Right ventricle myocardium superior (tissue), 1 donor: Measurements from ENCODE around the gene GSTM5. TPM values are rescaled to one million over a fixed set of nuclear protein-coding genes. Genes with fewer than 3 reads are reported as not detected.
"Not testable (repeated sequence)": the region's sequence is repeated elsewhere in the genome, so short reads cannot be mapped to it uniquely, and the experiment has no call there.

ENCODE experiments used
- ATAC-seq: fragments of 200-7000 bp; cut with Tn5 transposase; one replicate; pipeline ENCODE4 v1.9.1; 2020; ENCODE audit warnings: mild to moderate bottlenecking; ENCODE audit not compliant: poor library complexity
- DNase-seq: peaks from one replicate; pipeline ENCODE4 v3.0.0-alpha.2; 2020
- intact Hi-C: fragments of 100-400 bp; cut with DNase I; formaldehyde crosslinking; loops from one replicate; pipeline ENCODE4 v1.11.2; 2022
- total RNA-seq: library from RNA; stranded (reverse); fragmentation: NEBNext Ultra II Directional; extraction: Animal tissue kit (Norgen Biotek cat#: 25700); gene quantifications from one replicate; pipeline ENCODE4 v1.2.1, GENCODE V29; 2021
- donor health status: DM: no; HTN: yes; CAD: no; lungs with severe emphysema.

Gene GSTM5
- total RNA-seq, 1 donor from 2014 or later, result 2.6 TPM

- ATAC-seq (no peak), DNase-seq (no peak)
- intact Hi-C loops, result no loop called here
Observed at GRCh38 chr1:109751531-109752260, 39.6 kb downstream of the GSTM5 start.

- no peak for DNase-seq
- peak; percentile 79 for ATAC-seq
- intact Hi-C loops, result no loop called here
Observed at GRCh38 chr1:109754738-109755137, 42.7 kb downstream of the GSTM5 start.

DNA sequence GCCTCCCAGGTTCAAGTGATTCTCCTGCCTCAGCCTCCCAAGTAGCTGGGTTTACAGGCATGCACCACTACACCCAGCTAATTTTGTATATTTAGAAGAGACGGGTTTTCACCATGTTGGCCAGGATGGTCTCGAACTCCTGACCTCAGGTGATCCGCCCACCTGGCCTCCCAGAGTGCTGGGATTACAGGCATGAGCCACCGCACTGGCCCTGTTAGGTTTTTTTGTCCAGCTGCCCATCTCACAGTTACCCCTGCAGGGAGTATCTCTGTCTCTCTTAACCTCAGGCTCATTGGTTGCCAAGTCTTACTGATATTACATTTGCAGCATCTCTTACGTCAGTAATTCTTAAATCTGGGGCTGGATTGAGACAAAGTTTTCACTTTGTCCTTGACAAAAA lies 44.3 kb downstream of the GSTM5 start:
- DNase-seq, ATAC-seq, intact Hi-C loops: not testable (repeated sequence)

DNA sequence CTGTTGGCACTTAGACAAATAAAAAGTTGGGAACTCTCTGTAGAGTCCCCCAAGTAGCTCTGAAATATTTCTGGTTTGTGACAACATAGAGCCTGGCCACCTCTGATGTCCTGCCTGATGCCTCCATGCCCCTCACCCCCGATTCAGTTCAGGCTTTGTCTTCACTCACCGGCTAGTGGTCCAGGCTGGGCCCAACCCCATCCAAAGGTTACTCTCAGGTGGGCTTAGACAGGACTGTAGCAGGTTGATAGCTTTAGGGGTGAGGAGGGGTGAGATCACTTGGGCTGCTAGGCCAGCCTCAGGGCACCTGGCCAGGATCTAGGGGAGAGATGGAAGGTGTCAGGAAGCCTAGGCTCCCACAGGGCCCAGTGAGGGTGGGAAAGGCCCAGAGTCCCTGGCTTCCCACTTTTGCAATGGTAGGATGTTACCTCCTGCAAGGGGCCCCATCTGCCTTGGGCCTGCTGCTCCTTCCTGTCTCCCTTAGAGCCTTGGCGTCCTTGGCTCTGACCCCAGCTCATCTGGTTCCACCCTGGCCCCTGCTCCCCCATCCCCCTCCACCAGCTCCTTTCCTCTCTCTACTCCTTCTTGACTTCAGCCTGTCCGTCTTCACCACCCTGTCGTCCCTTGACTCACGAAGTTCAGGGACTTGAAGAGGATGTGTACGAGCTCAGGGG lies 44.9 kb downstream of the GSTM5 start:
- intact Hi-C loops, result no loop called here
- DNase-seq (no peak), ATAC-seq (no peak)

GRCh38 chr1:109757936-109758786 lies 46.1 kb downstream of the GSTM5 start:
- ATAC-seq, result no peak
- no peak for DNase-seq
- intact Hi-C loops, result no loop called here

GRCh38 chr1:109759513-109760334 lies 47.7 kb downstream of the GSTM5 start:
- intact Hi-C loops, result loop anchor here (10.0 kb wide), 1 partner anchor 45 kb away; the partner anchor contains the start of gene GSTM5
- DNase-seq (no peak), ATAC-seq (no peak)

GRCh38 chr1:109760581-109761226 lies 48.7 kb downstream of the GSTM5 start:
- no peak for ATAC-seq

GRCh38 chr1:109761227-109762038 lies 49.4 kb downstream of the GSTM5 start:
- intact Hi-C loops, result loop anchor here (10.0 kb wide), 1 partner anchor 47 kb away; the partner anchor contains the start of gene GSTM5
- ATAC-seq, result peak; percentile 75
- no peak for DNase-seq

More at GRCh38 chr1:109760581-109761226, 48.7 kb downstream of the GSTM5 start:
- DNase-seq, result no peak
- intact Hi-C loops, result loop anchor here (10.0 kb wide), 1 partner anchor 46 kb away; the partner anchor contains the start of gene GSTM5

- DNase-seq, result peak; percentile 13
- intact Hi-C loops, result loop anchor here (10.0 kb wide), 1 partner anchor 47 kb away; the partner anchor contains the start of gene GSTM5
- no peak for ATAC-seq
Observed at GRCh38 chr1:109762039-109762585, 50.1 kb downstream of the GSTM5 start.

- ATAC-seq, result no peak
- DNase-seq, result peak; percentile 42
- intact Hi-C loops, result loop anchor here (10.0 kb wide), 1 partner anchor 48 kb away; the partner anchor contains the start of gene GSTM5
Observed at GRCh38 chr1:109762821-109763645, 51.0 kb downstream of the GSTM5 start.

DNA sequence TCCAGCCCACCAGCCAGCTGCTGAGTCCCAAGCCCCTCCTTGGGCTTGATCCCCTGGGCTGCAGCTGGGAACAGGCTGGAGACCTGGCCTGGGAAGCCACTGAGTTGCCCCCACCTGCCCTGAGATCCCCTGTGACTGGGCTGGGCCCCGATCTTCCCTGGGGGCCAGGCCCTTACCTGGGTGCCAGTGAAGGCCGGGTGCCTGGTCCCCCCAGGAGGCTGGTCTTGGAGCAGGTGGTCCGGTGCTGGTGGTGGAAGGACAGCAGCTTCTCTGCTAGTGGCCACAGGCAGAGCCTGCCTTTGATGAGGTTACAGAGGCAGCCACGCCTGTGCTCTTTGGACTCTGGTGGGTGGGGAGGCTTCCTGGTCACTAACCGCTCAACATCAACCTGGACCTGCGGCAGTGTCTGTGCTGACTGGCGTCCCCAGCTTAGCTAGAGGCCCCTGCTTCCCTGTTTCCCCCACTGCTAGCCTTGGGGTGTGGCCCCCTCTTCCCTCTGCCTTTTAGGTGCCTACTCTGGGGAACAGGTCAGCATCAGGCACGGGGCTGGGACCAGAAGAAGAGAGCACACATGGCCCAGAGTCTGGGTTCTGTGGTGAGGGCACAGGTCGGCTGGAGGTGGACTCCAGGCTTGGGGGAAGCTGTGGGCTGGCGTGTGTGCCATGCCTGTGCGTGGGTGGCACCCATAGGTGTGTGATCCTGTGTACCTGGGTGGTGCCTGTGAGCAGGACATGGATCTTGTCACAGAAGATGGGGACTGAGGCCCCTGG lies 51.8 kb downstream of the GSTM5 start, which contains the start of gene EPS8L3:
Gene EPS8L3 (minus strand): TSS at position 278 of the 770 bp plus-strand sequence. CDS start 2,174 bp downstream, outside the sequence.
- ATAC-seq, result no peak
- DNase-seq, result peak; percentile 37
- intact Hi-C loops, result loop anchor here (10.0 kb wide), 1 partner anchor 49 kb away; the partner anchor contains the start of gene GSTM5

DNA sequence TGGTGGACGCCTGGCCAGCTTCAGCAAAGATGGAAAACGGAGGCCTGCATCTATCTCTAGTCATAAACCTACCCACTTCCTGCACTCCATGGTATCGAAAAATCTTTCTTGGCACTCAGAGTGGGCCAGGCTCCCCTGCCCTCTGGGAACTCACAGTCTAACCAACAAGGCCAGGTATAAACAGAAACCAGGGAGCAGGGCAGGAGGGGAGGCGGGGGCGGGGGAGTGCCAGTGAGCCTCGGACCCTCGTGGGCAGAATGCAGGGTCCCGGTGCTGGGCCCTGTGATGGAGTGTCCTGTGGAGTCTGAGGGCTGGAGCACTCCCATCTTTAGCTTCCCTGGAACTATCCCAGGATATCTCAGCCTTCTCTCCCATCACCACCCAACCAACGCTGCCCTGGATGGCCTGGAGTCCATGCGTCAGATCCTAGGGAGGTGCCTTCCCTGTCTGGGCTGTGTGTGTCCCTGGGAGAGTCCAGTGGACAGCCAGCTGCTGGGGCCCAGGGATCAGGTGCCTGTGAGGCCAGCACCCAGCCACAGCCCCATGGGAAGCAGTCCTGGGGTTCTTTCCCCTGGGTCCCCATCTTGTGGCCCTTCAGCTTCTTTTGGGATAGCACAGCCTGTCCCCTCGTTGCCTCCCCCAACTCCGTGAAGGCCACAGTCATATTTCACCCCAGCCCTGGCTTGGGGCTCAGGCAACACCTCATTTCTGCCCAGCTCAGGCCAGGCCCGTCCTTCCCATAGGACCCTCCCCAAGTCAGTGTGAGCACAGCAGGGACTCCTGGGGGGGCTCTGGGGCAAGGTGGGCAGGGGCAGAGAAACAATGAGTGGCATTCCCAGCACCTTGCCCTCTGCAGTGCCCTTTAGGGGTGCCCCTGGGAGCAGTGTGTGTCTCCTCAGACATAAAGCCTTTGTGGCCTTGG lies 52.8 kb downstream of the GSTM5 start:
- ATAC-seq (no peak), DNase-seq (peak; percentile 26)
- intact Hi-C loops, result loop anchor here (5.0 to 10.0 kb wide), 2 partner anchors 50 to 98 kb away; partner anchors contain the start of genes GSTM2 and GSTM5

DNA sequence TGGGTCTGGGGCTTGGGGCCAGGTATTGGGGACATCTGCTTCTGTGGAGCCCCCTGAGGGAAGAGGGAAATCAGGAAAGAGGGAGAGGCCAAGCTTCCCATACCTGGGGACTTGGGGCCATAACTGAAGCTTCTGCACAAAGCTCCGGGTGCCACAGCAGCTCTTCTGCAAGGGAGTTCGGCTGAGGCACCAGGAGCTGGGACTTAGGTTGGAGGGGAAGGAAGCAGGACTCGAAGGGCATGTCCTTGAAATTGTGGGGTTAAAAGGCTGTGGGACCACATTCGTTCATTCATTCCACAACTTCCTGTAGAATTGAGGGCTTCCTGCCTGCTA lies 53.4 kb downstream of the GSTM5 start:
- no peak for DNase-seq
- intact Hi-C loops, result loop anchor here (5.0 to 10.0 kb wide), 2 partner anchors 51 to 98 kb away; partner anchors contain the start of genes GSTM2 and GSTM5
- ATAC-seq, result no peak
